HG02884 (cell line): ENCODE results near the gene H1-8.
"Not testable (repeated sequence)": the region's sequence is repeated elsewhere in the genome, so short reads cannot be mapped to it uniquely, and the experiment has no call there.

ENCODE experiments used
- ATAC-seq: cut with Tn5 transposase; IDR thresholded peaks from one replicate; pipeline ENCODE4 v1.9.1; 2021; ENCODE audit warnings: mild to moderate bottlenecking, moderate library complexity; ENCODE audit not compliant: unreplicated experiment

The H1-8 gene

DNA sequence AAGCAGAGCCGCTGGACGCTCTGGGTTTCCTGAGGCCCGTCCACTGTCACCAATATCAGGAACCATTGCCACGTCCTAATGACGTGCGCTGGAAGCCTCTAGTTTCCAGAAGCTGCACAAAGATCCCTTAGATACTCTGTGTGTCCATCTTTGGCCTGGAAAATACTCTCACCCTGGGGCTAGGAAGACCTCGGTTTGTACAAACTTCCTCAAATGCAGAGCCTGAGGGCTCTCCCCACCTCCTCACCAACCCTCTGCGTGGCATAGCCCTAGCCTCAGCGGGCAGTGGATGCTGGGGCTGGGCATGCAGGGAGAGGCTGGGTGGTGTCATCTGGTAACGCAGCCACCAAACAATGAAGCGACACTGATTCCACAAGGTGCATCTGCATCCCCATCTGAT, 11.3 kb upstream of the H1-8 start:
- ATAC-seq = no peak

DNA sequence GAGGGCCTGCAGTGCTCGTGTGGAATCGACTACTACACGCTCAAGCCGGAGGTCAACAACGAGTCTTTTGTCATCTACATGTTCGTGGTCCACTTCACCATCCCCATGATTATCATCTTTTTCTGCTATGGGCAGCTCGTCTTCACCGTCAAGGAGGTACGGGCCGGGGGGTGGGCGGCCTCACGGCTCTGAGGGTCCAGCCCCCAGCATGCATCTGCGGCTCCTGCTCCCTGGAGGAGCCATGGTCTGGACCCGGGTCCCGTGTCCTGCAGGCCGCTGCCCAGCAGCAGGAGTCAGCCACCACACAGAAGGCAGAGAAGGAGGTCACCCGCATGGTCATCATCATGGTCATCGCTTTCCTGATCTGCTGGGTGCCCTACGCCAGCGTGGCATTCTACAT, 10.7 kb upstream of the H1-8 start:
- no peak for ATAC-seq

DNA sequence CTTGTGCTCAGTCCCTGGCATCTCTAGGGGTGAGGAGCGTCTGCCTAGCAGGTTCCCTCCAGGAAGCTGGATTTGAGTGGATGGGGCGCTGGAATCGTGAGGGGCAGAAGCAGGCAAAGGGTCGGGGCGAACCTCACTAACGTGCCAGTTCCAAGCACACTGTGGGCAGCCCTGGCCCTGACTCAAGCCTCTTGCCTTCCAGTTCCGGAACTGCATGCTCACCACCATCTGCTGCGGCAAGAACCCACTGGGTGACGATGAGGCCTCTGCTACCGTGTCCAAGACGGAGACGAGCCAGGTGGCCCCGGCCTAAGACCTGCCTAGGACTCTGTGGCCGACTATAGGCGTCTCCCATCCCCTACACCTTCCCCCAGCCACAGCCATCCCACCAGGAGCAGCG, 9.6 kb upstream of the H1-8 start:
- no peak for ATAC-seq

DNA sequence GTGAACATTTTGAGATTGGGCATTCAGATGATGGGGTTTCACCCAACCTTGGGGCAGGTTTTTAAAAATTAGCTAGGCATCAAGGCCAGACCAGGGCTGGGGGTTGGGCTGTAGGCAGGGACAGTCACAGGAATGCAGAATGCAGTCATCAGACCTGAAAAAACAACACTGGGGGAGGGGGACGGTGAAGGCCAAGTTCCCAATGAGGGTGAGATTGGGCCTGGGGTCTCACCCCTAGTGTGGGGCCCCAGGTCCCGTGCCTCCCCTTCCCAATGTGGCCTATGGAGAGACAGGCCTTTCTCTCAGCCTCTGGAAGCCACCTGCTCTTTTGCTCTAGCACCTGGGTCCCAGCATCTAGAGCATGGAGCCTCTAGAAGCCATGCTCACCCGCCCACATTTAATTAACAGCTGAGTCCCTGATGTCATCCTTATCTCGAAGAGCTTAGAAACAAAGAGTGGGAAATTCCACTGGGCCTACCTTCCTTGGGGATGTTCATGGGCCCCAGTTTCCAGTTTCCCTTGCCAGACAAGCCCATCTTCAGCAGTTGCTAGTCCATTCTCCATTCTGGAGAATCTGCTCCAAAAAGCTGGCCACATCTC, 8.4 kb upstream of the H1-8 start:
- ATAC-seq = no peak

DNA sequence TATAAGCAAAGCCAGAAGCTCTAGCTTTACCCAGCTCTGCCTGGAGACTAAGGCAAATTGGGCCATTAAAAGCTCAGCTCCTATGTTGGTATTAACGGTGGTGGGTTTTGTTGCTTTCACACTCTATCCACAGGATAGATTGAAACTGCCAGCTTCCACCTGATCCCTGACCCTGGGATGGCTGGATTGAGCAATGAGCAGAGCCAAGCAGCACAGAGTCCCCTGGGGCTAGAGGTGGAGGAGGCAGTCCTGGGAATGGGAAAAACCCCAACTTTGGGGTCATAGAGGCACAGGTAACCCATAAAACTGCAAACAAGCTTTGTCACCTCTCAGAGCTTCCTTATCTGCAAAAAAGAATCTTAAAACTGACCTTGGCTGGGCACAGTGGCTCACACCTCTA, 7.9 kb upstream of the H1-8 start:
- no peak for ATAC-seq

DNA sequence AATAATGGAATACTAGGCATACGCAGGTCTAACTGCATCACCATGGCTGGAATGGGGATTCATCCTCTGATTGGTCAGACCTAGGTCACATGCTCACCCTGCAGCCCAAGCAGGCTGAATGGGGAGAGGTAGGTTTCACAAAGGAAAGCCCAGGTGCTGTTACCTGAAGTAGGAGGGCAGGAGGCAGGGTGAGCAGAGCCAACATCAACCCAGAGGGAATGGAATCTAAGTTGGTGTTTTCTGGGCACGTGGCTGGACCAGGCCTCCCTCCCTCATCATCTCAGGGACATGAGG, 6.7 kb upstream of the H1-8 start:
- no peak for ATAC-seq

DNA sequence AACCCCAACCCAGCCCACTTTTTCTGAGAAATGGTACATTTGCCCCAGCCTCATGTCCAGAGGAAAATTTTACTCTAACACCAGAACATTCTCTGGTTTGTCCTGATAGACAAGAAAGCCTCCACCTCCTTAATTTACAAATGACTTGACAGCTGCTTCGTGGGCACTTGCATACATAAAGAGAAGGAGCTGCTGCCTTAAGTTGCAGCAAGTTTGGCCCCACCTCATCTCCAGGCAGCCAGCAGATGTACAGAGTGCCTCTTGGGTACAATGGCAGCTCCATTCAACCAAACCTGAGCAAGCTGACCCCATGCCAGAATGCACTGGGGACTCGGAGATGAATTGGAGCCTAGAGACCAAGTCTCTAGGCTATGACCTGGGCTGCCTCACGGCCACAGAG, 6.2 kb upstream of the H1-8 start:
- ATAC-seq = no peak

DNA sequence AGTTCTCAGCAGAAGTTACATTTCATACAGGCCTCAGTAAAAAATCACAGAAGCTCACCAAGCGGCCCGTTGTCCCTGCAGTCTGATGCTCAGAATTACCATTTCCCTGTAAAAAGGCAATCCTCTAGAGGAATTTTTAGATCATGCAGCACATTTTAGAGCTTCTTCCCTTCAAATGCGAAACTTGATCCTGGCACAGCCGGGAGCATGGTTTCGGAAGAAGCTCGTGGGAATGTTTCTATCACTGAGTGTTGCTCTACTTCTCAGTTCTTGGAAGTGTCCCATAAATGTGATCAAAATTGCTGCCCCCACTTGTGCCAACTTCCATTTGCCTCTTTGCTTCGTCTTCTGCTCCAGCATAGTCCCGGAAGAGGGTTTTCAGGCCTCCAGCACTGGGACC, 3.8 kb upstream of the H1-8 start:
- no peak for ATAC-seq

DNA sequence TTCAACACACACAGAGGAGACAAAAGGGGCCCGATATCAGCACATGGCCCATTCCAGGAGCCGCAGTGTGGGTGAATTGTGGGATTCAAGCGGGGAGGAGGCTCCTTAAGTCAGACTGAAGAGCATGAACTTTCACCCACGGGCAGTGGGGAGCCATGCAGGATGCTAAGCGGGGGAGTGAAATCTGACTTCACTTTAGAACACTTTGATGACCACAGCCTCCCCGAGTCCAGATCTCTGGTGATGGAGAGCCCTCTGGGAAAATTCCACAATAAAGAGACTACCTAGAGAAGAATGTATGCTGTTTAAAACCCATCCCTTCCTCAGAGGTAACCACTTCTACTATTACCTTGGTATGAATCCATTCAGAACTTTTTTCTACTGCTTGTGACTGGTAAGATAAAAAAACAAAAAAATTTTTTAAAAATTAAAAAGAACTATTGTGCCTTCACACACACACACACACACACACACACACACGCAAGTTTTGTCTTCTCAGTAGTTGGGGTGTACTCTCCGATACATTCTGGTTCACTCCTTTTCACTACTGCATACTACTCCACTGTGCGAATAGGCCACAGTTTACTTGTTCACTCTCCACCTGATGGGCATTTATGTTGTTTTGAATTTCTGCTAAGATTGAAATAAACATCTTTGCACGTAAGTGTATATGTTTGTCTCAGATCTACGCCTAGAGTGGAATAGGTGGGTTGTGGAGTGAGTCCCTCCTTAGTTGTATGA, 2.0 kb upstream of the H1-8 start:
- ATAC-seq = no peak

DNA sequence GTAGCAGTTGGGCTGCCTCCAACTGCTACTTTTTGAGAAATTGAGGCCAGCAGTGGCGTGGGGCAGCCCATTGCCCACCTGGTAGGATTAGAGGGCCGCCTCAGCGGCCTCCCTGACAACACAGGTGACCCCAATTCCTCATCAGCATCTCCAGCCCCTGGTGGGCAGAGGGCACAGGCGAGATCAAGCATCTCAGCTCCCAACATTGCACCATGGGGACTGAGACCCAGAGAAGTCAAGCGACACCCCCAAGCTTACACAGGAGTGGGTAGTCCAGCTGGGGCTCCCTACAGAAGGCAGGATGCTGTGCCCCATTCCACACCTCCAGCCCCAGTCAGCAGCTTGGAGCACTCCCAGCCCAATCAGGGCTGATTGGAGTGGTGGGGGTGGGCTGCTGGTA, 228 bp upstream of the H1-8 start:
- ATAC-seq = no peak

DNA sequence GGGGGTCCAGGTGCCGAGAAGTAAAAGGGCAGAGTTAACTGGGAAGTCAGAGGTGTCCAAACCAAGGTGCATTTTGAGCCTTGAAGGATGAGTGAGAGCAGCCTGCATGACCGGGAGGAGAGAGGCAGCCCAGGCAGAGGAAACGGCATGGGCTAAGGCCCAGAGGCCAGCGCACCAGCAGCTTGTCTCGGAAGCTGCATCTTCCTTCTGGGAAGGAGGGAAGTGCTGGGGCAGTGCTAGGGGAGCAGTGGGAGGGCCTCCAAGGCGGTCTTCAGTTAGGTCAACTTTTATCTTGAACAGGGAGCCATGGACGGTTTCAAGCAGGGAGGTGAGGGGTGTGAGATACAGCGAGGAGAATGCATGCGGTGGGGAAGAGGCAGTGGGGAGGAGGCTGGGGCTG, 1.0 kb downstream of the H1-8 start:
- ATAC-seq = no peak

DNA sequence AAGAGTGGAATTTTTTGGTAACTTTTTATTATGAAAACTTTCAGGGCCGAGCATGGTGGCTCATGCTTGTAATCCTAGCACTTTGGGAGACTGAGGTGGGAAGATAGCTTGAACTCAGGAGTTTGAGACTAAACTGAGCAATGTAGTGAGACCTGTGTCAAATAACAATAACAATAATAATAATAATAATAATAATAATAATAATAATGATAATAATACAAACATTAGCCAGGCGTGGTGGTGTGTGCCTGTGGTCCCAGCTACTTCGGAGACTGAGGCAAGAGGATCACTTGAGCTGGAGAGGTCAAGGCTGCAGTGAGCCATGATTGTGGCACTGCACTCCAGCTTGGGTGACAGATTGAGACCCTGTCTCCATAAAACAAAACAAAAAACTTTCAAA, 3.0 kb downstream of the H1-8 start:
- ATAC-seq = not testable (repeated sequence)

DNA sequence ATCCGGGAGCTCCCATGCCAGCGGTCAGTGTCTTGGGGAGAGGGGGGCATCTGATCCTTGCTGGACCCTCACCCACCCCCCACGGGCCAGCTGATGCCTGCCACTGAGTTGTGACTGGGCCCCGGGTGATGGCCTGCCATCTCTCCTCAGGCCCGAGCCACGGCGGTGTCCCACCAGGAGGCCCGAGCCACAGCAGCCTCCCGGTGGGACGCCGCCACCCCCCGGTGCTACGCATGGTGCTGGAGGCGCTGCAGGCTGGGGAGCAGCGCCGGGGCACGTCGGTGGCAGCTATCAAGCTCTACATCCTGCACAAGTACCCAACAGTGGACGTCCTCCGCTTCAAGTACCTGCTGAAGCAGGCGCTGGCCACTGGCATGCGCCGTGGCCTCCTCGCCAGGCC, 4.3 kb downstream of the H1-8 start:
- ATAC-seq = no peak

DNA sequence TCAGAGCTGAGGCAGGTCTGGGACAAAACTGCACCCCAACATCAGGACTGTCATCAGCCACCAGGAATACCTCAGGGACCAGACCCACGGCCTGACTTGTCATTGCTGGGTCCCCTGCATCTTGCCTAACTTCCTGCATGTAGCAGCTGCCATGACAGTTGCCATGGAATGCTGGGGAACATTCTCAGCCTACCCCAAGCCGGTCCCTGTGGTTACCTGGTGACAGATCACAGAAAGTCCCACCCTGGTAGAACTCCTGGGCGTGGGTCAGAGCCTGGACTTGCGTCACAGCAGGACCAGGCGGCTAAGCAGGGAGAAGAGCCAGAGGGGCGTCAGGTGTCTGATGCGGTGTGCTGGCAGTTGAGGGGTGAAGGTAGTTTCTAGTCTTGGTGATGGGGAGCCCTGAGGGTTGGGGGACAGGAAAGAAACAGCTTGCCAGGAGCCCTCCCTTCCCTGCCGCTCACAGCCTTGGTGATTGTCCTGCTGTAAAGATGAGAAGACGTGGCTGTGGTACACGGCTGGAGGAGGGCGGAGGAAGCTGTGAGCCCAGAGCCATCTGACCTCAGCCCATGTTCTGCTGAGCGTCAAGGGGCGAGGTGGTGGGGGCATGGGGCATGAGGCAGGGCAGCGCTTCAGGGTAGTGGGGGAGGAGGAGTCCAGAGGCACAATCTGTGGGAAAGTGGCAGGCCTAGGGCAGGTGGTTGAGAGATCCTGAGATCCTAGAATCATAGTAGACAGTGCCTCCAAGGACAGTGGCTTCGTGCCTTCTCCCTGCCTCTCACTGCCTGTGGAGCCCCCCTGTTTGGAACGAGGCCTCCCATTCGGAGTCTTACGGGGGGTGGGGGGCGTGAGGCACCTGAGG, 5.4 kb downstream of the H1-8 start:
- ATAC-seq = no peak

DNA sequence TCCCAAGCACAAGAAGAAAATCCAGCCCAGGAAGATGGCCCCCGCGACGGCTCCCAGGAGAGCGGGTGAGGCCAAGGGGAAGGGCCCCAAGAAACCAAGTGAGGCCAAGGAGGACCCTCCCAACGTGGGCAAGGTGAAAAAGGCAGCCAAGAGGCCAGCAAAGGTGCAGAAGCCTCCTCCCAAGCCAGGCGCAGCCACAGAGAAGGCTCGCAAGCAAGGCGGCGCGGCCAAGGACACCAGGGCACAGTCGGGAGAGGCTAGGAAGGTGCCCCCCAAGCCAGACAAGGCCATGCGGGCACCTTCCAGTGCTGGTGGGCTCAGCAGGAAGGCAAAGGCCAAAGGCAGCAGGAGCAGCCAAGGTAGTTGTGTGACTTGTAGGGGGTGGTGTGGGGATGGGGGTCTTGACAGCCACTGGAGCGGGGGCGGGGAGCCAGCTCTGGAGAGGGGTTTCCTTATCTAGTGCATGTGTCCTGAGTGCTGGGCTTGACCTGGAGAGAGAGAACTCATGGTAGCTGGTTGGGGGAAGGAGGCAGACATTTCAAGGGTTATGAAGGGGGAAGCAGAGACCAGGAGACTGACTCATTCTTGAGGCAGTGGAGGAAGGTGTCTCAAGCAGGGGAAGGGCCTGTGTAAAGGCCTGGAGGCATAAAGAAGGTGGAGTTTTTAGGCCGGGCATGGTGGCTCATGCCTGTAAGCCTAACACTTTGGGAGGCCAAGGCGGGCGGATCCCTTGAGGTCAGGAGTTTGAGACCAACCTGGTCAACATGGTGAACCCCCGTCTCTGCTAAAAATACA, 6.2 kb downstream of the H1-8 start:
- no peak for ATAC-seq

DNA sequence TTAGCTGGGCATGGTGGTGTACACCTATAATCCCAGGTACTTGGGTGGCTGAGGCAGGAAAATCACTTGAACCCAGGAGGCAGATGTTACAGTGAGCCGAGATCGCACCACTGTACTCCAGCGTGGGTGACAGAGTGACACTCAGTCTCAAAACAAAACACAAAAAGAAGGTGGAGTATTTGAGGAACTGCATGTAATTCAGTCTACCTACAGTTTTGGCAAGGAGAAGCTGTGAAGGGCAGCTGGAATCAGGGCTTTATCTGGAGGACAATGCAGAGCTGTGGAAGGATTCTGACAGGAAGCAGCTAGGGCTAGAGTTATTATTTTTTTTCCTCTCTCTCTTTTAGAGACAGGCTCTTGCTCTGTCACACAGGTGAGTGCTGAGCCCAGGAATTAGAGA, 6.8 kb downstream of the H1-8 start:
- ATAC-seq = no peak

DNA sequence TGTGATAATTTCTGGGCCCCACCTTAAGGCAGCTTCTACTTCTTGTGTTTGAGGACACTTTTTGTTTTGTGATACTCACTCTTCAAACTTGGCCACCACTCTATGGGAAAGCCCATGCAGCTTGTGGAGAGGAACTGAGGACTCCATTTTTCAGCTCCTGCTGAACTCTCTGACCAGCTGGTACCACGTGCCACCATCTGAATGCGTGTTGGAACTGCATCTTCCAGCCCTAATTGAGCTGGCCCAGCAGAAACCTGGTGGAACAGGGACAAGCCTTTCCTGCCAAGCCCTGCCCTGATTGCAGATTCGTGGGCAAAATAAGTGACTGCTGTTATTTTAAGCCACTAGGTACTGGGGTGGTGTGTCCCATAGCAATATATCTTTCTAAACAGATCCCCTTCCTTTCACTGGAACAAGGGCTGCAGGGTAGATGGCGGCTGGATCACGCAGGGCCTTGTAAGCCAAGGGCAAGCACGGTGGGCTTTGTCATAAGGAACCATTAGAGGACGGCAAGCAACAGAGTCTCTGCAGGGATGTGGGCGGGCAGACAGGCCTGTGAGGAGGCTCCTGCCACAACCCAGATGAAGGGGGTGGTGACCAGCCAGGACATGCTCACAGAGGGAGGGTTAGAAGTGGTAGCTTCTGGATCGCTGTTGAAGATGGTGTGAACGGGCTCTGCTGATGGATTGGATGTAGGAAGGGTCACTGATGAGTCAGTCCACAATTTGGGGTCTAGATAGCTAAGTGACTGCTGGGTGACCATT, 9.5 kb downstream of the H1-8 start:
- no peak for ATAC-seq

DNA sequence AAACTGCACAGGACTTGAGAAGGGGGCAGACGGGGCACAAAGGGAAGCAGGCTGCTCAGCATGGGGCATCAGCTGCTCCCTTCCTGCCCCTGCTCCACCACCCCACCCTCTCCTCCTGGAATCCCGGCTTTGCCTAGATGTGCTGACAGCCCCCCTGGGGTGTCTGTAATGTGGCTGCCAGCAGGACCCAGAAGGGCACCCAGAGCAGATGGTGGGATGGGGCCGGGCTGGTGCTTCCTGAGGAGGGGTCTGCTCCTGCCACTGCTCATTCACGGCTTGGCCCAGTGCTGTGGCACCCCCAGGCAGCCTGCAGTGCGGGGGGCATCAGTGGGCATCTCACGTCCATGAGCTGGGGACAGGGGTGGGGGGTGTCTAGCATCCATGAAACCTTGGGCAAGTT, 10.2 kb downstream of the H1-8 start:
- no peak for ATAC-seq

DNA sequence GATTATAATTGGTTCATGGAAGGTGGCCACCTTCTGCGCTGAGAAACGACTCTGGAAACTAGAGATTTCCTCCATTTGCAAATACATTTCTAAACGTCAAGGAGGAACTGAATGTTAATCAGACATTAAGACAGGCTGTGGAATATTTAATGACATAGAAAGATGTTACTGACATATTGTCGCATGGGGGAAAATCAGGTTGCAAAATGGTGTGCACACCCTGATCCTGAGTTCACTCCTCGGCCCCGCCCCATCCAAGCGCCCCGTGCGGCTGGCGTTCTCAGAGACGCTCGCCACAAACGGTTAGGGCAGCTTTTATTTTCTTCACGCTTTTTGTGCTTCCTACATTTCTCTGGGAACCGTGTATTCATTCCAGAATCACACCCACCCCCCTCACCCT, 10.7 kb downstream of the H1-8 start:
- ATAC-seq = no peak

DNA sequence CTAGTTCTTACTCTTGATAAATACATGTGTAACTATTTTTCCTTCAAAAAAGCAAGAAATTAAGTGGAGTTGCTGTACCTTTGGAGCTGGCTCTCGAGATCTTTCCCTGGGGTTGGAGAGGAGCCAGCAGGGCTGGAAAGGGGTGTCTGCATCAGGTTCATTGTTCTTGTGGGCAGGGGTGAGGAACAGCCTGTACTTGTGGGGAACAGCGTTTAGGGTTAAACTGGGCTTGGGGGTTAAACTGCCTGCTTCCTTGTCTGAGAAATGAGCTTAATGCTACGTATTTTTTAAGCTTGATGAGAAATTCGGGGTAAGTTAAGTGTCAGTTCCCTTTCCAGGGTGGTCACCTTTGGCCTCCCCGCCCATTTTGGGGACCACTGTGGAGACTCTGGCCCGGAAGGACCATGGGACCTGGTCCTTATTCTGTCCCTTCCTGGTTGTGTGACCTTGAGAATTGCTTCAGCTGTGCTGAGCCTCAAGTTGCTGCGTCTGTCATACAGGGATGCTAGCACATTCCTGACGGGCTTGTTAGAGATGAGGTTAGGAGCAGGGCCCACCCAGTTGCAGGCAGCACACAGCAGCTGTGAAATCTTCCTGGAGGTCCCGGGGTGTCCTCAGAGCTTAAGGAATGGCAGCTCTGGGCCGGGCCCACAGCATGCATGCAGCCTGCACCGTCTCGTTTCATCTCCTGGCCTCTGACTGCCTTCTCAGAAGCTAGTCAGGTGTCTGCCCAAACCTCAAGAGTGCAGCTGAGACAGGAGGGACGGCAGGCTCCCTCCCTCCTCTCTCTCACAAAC, 11.6 kb downstream of the H1-8 start:
- ATAC-seq = no peak
